Peyer's patch (tissue), 4 donors: ENCODE measurements around the gene SBF2.

Experiments
- CTCF ChIP-seq, 6 experiments: fragments of 450-650 bp in 4 of 6; fragments of 200-600 bp in 2 of 6; sonication (generic) in 1 of 6; IDR thresholded peaks; one replicate each; pipeline ENCODE4 v1.5.1; 2017 to 2019; ENCODE audit warnings: antibody characterized with exemption in 6 of 6, mild to moderate bottlenecking in 3 of 6, moderate library complexity in 1 of 6
- POLR2A ChIP-seq, 2 donors: fragments of 450-650 bp; IDR thresholded peaks; one replicate each; pipeline ENCODE4 v1.5.1; 2017; ENCODE audit warnings: antibody characterized with exemption in 2 of 2, mild to moderate bottlenecking in 2 of 2, moderate library complexity in 2 of 2

- TF ChIP-seq CTCF (IDR thresholded peaks at IDR 0.05) (no peak), POLR2A (IDR thresholded peaks at IDR 0.05) (no peak)
These were observed 473.8 kb downstream of the SBF2 start for GRCh38 chr11:9820260-9820659.
